HG03135 (cell line): ENCODE data around the gene UNC119B.
"Not testable (repeated sequence)": the region's sequence is repeated elsewhere in the genome, so short reads cannot be mapped to it uniquely, and the experiment has no call there.

ENCODE experiments used
- ATAC-seq: cut with Tn5 transposase; IDR thresholded peaks from one replicate; pipeline ENCODE4 v1.9.1; 2021; ENCODE audit warnings: mild to moderate bottlenecking, moderate library complexity; ENCODE audit not compliant: unreplicated experiment

UNC119B gene

GRCh38 chr12:120718055-120718454, 7.8 kb downstream of the UNC119B start:
- ATAC-seq: no peak

GRCh38 chr12:120719072-120719471, 8.8 kb downstream of the UNC119B start:
- no peak for ATAC-seq

GRCh38 chr12:120719496-120720233, 9.4 kb downstream of the UNC119B start:
- ATAC-seq: no peak

- no peak for ATAC-seq
Measured at GRCh38 chr12:120720234-120720986, 10.2 kb downstream of the UNC119B start.

- ATAC-seq: no peak
Measured at GRCh38 chr12:120720987-120721801, 10.9 kb downstream of the UNC119B start.

- ATAC-seq: no peak
Measured at GRCh38 chr12:120721866-120722265, 11.6 kb downstream of the UNC119B start.

GRCh38 chr12:120722784-120723183, 12.5 kb downstream of the UNC119B start:
- ATAC-seq: no peak

GRCh38 chr12:120724720-120725119, 14.5 kb downstream of the UNC119B start:
- ATAC-seq: no peak

GRCh38 chr12:120725151-120725658, 14.9 kb downstream of the UNC119B start:
- ATAC-seq: no peak

GRCh38 chr12:120725659-120726509, 15.6 kb downstream of the UNC119B start, which contains the start of gene ACADS:
Gene ACADS, plus strand, starts transcription at chr12:120725826. Its CDS starts 60 bp downstream, at chr12:120725886.
- peak; percentile 90 for ATAC-seq

GRCh38 chr12:120726510-120726793, 16.2 kb downstream of the UNC119B start:
- ATAC-seq: no peak

- no peak for ATAC-seq
Measured at GRCh38 chr12:120726961-120727360, 16.7 kb downstream of the UNC119B start.

GRCh38 chr12:120732198-120732597, 21.9 kb downstream of the UNC119B start:
- ATAC-seq: not testable (repeated sequence)

GRCh38 chr12:120733574-120733973, 23.3 kb downstream of the UNC119B start:
- no peak for ATAC-seq

- ATAC-seq: no peak
Measured at GRCh38 chr12:120734210-120734609, 24.0 kb downstream of the UNC119B start.

- ATAC-seq: no peak
Measured at GRCh38 chr12:120735181-120735580, 24.9 kb downstream of the UNC119B start.

GRCh38 chr12:120736404-120737331, 26.4 kb downstream of the UNC119B start:
- no peak for ATAC-seq

- no peak for ATAC-seq
Measured at GRCh38 chr12:120737557-120738251, 27.4 kb downstream of the UNC119B start.
